Activated naive CD8-positive, alpha-beta T cell treated with anti-CD3 and anti-CD28 coated beads, Interleukin-2, amount 50 U/mL, for 16 hours (primary cell): ENCODE measurements around the gene METTL26.
A peak's percentile ranks its signal among the peaks of the same experiment; 100 is the strongest.

ENCODE experiments used
- DNase-seq: peaks from one replicate; pipeline ENCODE4 v3.0.0-alpha.2; 2020; ENCODE audit warnings: low read depth, low spot score

METTL26 gene

DNA sequence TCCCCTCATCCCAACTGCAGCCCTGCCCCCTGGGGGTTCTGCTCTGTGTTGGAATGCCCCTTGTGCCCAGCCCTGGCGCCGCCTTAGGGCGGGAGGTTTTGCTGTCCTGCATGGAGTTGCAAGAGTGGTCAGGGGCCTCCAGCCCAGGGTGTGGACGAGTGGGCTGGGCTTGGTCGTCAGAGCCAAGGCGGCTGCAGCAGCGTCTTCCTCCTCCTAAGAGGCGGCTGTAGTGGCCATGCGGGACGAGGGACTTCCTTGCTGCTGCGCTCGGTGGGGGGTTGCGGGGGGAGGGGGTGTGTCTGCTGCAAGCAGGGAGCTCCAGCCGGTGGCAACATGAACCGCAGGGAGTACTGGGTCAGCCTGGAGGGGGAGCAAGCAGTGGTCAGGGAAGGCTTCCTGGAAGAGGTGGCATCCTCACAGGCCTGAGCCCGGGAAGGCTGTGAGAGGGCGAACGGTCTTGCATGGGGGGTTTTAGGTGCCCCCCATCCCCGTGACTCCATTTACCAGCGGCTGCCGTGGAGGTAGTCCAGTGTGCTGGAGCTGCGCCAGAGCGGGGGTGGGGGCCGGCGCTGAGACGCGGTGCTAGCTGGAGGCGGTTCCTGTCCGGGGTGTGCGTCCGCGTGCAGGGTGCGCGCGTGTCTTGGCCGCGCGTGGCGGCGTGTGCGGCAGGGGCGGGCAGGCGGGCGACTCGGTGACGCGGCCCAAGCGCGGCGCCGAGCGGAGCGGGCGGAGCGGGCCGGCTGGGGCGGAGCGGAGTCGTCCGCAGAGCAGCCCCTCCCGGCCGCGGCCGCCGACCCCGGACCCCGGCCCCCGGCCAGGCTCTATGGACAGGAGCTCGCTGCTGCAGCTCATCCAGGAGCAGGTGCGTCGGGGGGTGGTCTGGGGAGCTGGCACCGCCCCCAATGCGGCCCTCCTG, 39.1 kb upstream of the METTL26 start, which contains the start of gene RHBDL1:
TSS of gene RHBDL1 (plus strand) at position 704 of the 916 bp plus-strand sequence. CDS start at position 824, 120 bp downstream.
- DNase-seq, result no peak

DNA sequence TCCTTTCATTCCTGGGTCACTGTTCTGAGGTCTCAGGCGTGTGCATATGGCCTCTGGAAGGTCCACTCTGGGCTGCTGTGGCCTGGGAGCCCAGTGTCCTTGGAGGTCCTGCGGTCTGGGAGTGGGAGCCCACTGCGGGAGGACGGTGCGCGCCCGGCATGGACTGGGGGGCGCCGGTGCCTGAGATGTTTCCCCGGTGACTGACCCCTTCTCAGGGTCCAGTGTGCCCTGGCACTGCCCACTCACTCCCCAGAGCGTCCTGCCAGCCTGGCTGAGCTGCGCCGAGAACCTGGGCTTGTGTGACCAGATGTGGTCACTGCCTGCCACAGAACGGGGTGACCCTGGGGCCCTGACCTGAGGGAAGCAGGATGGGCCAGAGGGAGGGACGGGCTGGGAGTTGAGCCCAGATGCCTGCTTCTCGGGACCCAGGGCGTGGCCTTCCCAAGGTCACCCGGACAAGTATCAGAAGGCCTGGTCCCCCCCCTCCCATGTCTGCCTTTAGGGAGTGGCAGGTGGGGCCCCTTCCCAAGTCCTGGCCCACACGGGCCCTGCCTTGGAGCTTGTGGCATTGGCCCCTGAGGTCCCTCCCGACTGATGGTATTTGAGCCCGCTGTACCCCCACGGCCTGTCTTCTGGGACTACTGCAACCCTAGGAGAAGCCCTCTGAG, 38.2 kb upstream of the METTL26 start:
- DNase-seq, result no peak

DNA sequence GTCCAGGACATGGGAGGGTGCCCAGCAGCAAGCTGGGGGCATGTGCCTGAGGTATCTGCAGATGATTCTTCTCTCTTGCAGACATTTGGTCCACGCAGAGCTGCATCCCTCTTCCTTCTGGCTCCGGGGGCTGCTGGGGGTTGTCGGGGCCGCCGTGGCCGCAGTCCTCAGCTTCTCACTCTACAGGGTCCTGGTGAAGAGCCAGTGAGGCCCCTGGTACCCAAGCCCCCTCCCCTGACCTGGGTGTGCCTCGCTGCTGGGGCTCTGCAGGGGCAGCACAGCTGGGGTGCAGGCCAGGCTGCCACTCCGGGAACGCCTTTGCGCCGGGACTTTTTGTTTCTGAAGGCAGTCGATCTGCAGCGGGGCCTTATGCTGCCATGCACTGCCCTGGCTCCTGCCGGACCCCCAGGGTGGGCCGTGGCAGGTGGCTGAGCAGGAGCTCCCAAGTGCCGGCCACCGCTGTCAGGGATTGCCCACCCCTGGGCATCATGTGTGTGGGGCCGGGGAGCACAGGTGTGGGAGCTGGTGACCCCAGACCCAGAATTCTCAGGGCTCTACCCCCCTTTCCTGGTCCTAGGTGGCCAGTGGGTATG, 37.4 kb upstream of the METTL26 start:
- DNase-seq, result no peak

DNA sequence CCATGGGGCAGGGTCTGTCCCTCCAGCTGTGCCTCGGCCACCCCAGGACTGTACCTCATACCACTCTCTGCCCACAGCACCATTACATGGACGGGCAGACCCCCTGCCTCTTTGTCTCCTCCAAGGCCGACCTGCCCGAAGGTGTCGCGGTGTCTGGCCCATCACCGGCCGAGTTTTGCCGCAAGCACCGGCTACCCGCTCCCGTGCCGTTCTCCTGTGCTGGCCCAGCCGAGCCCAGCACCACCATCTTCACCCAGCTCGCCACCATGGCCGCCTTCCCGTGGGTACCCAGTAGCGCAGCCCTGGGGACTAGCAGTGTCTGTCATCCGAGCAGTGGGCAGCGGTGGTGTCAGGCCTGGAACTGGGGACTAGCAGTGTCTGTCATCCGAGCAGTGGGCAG, 36.7 kb upstream of the METTL26 start:
- no peak for DNase-seq

DNA sequence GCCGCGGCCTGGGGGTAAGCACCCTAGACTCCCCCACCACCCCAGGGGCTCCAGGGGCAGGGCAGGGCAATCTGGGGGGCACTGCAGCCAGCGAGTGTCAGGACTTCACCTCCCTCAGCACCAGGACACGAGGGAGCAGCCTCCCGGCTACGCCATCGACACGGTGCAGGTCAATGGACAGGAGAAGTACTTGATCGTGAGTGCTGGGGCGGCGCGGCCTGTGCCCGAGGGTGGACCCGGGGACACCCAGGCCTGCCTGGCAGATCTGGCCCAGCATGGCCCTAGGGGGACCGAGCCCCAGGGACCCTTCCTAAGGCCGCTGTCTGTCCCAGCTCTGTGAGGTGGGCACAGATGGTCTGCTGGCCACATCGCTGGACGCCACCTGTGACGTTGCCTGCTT, 36.3 kb upstream of the METTL26 start:
- no peak for DNase-seq

DNA sequence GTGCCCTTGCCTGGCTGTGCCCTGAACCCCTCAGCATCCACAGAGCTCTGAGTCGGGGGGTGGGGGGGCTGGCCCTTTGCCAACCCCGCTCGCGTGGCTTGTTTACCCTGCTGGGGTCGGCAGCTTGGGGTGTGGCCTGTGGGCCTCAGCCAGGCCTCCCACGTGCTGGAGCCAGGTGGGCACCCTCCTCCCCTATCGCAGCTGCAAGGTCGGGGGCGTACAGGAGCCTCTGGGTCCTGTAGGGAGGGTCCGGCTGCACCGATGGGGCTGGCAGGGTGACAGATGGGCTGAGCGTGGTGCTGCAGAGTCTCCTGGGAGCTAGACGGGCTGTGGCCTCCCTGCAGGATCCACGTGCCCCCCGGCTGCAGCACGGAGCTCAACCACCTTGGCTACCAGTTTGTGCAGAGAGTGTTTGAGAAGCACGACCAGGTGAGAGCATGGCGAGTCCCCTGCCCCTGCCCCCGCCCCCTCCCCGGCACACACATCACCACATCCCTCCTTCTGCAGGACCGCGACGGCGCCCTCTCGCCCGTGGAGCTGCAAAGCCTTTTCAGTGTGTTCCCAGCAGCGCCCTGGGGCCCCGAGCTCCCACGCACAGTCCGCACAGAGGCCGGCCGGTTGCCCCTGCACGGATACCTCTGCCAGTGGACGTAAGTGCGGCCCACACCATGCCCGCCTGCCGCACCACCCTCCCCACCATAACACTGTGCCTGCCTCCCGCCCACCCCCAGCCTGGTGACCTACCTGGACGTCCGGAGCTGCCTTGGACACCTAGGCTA, 35.4 kb upstream of the METTL26 start:
- no peak for DNase-seq

DNA sequence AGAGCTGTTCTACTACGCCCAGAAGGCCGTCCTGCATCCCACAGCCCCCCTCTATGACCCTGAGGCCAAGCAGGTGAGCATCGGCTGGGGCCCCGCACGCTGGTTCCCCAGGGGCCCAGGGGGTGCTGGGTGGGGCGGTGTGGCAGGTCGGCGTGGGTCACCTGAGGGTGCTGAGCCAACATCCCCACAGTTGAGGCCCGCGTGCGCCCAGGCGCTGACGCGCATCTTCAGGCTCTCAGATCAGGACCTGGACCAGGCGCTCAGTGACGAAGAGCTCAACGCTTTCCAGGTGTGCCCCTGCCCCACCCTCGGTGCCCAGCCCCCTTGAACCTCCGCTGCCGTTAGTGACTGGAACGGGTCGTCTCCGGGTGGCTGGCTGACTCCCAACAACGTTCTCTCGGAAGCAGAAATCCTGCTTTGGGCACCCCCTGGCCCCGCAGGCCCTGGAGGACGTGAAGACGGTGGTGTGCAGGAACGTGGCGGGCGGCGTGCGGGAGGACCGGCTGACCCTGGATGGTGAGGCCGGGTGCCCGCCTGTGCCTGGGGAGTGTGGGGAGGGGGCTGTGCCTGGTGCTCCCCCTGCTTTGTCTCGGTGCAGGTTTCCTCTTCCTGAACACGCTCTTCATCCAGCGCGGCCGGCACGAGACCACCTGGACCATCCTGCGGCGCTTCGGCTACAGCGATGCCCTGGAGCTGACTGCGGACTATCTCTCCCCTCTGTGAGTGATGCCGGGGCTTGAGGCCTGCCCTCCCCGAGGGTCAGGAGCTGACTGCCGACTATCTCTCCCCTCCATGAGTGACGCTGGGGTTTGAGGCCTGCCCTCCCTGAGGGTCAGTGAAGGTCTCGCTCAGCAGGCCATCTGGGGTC, 34.6 kb upstream of the METTL26 start:
- no peak for DNase-seq

DNA sequence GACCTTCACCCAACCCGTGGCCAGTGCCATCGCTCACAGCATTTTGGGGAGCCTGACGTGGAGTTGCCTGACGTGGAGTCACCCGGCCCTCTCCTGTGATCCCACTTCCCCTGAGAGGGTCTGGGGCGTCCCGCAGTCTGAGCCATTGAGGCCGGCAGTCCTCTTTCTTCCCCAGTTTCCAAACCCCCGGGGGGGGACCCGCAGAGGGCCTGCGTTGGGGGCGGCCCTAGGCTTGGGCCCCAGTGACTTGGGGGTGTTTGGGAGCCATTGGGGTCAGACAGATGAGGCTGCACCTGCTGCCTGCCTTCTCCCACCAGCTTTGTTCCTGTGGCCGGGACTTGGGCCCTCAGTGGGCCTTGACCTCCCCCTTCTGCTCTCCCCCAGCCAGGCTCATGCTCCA, 33.6 kb upstream of the METTL26 start:
- no peak for DNase-seq

DNA sequence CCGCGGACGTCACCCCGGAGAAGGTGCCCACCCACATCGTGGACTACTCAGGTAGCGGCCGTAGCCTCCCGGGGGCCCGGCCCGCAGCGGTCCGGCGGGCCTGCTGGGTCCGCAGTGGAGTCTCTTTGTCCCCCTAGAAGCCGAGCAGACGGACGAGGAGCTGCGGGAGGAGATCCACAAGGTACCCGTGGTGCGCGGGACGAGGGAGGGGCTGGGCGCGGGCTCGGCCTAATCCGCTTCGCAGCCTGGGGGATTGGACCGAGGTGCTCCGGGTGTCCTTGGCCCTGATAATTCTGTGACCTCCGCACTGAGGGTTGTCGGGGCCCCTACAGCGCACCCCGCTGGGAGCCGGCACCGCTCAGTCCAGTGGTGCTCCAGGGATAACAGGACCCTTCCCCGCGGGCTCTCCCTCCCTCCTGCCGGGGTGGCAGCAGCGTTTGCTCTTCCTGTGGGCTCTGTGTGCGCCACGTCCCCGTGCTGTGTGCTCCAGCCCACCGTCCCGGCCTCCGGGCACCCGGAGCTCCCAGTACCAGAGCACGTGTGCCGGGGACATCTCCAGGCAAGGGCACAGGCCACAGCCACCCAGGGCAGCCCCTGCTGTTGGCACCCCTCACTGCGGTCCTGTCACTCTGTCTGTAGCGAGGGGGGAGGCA, 32.5 kb upstream of the METTL26 start:
- no peak for DNase-seq

DNA sequence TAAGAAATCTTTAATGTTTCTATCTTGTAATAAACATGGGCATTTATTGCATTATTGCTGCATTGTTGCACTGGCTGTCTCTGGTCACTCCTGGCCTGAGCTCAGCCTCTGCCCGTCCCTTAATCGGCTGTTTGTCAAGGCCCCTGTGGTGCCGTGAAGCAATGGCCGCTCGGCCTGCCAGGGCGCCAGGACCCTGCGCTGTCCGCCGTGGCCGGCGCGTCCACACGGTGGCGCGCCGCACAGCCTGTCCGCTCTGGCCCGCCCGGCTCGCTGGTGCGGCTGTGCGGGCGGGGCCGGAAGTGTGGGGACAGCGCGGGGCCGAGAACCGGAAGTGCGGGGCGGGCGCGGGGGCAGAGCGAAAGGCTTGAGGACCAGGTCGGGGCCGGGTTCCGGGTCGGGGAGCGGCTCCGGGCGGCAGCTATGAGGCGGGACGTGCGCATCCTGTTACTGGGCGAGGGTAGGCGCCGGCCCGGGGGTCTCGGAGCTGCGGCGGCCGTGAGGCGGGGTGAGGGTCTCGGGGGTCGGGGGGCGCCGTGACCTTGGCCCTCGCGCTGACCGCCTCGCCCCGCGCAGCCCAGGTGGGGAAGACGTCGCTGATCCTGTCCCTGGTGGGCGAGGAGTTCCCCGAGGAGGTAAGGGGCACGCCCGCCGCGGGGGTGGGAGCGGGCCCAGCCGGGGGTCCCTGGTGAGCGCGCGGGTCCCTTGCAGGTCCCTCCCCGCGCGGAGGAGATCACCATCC, 31.8 kb upstream of the METTL26 start, which contains the start of gene RHOT2:
TSS of gene RHOT2 (plus strand) at position 353 of the 739 bp plus-strand sequence. CDS start at position 421, 68 bp downstream.
- DNase-seq, result peak; percentile 84

DNA sequence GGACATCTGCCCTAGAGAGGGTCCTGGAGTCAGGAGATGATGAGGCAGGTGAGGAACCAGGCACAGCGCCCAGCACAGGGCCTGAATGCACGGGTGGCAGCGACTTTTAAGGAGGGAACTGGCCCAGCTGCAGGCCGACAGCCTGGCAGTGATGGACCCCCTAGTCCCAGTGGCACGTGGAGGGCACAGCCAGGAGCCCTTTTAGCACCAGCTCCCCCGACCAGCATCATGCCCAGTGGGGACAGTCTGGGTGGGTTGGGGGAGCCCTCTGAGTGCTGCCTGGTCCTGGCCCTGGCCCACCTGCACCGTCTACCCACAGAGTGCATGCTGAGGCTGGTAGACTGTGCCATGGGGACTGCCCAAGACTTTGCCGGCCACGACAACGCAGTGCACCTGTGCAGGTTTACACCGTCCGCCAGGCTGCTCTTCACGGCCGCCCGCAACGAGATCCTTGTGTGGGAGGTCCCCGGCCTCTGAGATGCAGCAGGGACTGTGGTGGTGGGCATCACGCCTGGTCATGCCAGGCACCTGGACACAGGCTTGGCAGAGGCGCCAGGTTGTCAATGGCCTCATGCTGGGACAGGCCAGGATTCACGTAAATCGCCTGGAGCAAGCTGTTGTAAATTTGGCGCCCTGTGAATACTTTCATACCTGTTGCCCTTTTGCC, 31.1 kb upstream of the METTL26 start:
- DNase-seq, result no peak

DNA sequence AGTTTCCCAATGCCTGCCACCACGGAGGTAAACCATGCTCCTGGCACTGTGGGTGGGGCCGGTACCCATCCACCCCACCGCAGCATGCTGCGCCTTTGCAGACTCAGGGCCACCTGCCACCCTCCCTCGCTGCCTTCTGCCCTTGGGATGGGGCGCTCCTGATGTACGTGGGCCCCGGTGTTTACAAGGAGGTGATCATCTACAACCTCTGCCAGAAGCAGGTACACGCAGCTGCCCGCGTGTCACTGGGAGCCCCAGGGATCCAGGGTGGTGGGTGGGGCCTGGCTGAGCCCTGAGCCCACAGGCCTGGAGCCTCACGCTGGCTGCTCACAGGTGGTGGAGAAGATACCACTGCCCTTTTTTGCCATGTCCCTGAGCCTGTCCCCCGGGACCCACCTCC, 30.5 kb upstream of the METTL26 start:
- DNase-seq, result no peak

DNA sequence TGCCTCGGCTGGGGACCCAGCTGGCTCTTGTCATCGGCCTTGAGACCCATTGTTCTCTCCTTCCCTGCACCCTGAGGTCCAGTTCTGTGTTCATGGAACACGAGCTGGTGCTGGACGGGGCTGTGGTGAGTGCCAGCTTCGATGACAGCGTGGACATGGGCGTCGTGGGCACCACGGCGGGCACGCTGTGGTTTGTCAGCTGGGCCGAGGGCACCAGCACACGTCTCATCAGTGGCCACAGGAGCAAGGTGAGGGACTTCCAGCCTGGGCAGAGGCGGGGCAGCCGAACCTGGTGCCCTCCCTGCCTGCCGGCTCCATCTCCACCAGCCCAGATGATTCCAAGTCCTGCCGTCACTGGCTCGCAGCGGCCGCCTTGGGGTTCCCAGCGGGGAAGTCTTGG, 26.5 kb upstream of the METTL26 start:
- DNase-seq, result no peak

DNA sequence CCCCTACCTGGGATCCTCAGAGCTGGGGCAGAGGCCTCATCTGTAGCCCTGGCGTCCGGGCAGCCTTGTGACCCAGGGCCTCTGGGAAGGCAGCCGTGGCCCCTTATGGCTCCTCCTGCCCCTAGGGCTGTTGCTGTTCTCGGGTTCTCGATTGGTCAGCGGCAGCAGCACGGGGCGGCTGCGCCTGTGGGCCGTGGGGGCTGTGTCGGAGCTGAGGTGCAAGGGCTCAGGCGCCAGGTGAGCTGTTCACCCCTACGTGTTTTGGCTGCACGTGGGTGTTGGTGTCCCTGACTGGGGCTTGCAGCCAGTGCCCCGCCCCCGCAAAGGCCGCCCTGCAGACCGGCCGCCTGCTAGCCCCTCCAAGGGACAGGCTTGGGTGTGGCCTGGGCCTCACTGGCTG, 26.0 kb upstream of the METTL26 start:
- DNase-seq, result no peak

DNA sequence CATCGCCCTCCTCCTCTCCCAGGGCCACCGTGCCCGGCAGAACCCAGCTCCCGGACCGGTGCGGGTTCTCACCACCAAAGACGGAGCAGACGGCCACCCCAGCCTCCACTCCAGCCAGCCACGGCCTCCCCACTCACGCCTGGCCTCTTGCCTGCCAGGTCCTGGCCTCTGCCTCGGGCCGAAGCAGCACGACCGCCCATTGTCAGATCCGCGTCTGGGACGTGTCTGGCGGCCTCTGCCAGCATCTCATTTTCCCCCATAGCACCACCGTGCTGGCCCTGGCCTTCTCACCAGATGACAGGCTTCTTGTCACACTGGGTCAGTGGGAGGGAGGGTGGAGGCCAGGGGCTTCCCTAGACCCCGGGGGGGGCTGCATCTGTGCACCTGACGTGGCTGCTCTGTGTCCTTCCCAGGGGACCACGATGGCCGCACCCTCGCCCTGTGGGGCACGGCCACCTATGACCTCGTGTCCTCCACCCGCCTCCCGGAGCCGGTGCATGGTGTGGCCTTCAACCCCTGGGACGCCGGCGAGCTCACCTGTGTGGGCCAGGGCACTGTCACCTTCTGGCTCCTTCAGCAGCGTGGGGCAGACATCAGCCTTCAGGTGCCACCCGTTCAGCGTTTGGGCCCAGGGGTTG, 25.2 kb upstream of the METTL26 start:
- no peak for DNase-seq

DNA sequence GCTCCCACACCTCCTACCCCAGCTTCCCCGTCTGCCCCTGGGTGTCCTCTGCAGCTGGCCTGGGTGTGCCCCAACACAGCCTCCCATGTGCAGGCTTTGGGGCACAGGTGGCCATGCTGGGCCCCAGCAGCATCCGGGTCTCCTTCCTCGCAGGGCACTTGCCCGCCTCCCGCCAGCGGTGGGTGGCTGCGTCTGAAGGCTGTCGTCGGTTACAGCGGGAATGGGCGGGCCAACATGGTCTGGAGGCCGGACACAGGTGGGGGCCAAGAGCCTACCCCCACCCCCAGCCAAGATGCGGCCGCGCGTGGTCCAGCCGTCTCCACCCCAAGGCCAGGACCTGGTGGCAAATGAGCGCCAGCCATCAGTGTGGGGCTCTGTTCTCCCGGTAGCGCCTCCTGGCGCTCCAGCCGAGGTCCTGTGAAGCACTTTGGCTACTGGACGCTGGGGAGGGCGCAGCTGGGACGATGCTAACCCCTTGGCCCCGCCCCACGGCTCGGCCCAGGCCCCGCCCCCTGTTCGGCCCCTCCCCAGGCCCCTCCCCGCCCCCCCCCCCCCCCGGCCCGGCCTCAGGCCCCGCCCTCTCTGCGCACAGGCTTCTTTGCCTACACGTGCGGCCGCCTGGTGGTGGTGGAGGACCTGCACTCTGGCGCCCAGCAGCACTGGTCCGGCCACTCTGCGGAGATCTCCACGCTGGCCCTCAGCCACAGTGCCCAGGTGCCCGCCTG, 24.5 kb upstream of the METTL26 start:
- no peak for DNase-seq

DNA sequence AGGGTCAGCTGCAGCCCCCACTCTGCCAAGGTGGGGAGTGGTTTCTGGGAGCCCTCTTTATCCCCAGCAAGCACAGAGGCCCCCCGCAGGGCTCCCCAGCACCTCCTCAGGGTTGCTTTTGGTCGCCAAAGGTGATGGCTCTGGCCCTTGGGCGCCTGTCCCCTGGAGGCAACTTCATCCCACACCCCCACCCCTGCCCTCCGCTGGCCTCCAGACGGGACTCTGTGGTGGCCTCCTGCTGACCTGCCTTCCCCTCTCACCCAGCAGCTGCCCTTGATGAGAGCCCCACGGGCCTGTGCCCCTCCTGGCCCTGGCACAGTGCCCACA, 24.0 kb upstream of the METTL26 start:
- no peak for DNase-seq

DNA sequence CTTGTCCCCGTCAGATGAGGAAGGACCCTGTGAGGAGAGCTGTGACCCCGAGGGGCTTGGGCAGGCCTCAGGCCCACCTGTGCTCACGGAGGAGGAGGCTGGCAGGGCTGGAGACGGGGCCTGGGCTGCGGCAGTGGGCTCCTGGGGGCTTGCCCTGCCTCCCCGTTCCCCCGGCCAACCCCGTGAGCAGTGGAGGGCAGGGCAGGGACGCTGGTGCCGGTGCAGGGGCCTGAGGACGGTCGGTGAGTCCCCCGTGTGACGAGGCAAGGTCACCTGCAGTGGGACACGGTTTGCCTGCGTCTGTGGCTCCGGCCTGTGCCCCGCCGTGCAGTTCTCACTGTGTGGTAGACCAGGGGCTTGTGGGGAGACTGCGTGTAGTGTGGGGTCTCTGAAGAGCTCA, 23.5 kb upstream of the METTL26 start:
- no peak for DNase-seq
